HG03439 (cell line): ENCODE results near the gene CYB5D1.

Experiments used
- ATAC-seq: cut with Tn5 transposase; IDR thresholded peaks from one replicate; pipeline ENCODE4 v1.9.1; 2021; ENCODE audit warnings: mild to moderate bottlenecking, moderate library complexity; ENCODE audit not compliant: unreplicated experiment

CYB5D1 gene

GRCh38 chr17:7843536-7844291 lies 14.1 kb upstream of the CYB5D1 start:
- peak; percentile 26 for ATAC-seq

GRCh38 chr17:7844292-7845154 lies 13.3 kb upstream of the CYB5D1 start:
- peak; percentile 44 for ATAC-seq

GRCh38 chr17:7845359-7846062 lies 12.3 kb upstream of the CYB5D1 start:
- no peak for ATAC-seq

GRCh38 chr17:7846063-7846735 lies 11.6 kb upstream of the CYB5D1 start:
- no peak for ATAC-seq

- no peak for ATAC-seq
Measured at GRCh38 chr17:7846765-7847661, 10.8 kb upstream of the CYB5D1 start.

- ATAC-seq, result no peak
Measured at GRCh38 chr17:7848131-7848579, 9.6 kb upstream of the CYB5D1 start.

GRCh38 chr17:7848739-7849129 lies 9.1 kb upstream of the CYB5D1 start:
- no peak for ATAC-seq

- ATAC-seq, result no peak
Measured at GRCh38 chr17:7849130-7849750, 8.6 kb upstream of the CYB5D1 start.

GRCh38 chr17:7849751-7850504 lies 7.9 kb upstream of the CYB5D1 start:
- no peak for ATAC-seq

- ATAC-seq, result no peak
Measured at GRCh38 chr17:7850701-7851437, 6.9 kb upstream of the CYB5D1 start.

- ATAC-seq, result peak; percentile 67
Measured at GRCh38 chr17:7851438-7852261, 6.2 kb upstream of the CYB5D1 start.

GRCh38 chr17:7852262-7852670 lies 5.5 kb upstream of the CYB5D1 start:
- no peak for ATAC-seq

- no peak for ATAC-seq
Measured at GRCh38 chr17:7852919-7853690, 4.7 kb upstream of the CYB5D1 start.

GRCh38 chr17:7853691-7854038 lies 4.1 kb upstream of the CYB5D1 start:
- ATAC-seq, result no peak

GRCh38 chr17:7854078-7854777 lies 3.6 kb upstream of the CYB5D1 start:
- no peak for ATAC-seq
